GM18507 (cell line): Measurements from ENCODE around the gene CHDH.

Source experiments
- DNase-seq: peaks from one replicate; pipeline ENCODE4 v3.0.0; 2011; ENCODE audit warnings: low read depth; ENCODE audit not compliant: insufficient read length; ENCODE audit errors: extremely low spot score
- FAIRE-seq: peaks from 2 replicates; lab custom pipeline; 2011; peaks lifted over from hg19 to GRCh38; lab: Jason Lieb, UNC

The CHDH gene, protein sequence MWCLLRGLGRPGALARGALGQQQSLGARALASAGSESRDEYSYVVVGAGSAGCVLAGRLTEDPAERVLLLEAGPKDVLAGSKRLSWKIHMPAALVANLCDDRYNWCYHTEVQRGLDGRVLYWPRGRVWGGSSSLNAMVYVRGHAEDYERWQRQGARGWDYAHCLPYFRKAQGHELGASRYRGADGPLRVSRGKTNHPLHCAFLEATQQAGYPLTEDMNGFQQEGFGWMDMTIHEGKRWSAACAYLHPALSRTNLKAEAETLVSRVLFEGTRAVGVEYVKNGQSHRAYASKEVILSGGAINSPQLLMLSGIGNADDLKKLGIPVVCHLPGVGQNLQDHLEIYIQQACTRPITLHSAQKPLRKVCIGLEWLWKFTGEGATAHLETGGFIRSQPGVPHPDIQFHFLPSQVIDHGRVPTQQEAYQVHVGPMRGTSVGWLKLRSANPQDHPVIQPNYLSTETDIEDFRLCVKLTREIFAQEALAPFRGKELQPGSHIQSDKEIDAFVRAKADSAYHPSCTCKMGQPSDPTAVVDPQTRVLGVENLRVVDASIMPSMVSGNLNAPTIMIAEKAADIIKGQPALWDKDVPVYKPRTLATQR

DNA sequence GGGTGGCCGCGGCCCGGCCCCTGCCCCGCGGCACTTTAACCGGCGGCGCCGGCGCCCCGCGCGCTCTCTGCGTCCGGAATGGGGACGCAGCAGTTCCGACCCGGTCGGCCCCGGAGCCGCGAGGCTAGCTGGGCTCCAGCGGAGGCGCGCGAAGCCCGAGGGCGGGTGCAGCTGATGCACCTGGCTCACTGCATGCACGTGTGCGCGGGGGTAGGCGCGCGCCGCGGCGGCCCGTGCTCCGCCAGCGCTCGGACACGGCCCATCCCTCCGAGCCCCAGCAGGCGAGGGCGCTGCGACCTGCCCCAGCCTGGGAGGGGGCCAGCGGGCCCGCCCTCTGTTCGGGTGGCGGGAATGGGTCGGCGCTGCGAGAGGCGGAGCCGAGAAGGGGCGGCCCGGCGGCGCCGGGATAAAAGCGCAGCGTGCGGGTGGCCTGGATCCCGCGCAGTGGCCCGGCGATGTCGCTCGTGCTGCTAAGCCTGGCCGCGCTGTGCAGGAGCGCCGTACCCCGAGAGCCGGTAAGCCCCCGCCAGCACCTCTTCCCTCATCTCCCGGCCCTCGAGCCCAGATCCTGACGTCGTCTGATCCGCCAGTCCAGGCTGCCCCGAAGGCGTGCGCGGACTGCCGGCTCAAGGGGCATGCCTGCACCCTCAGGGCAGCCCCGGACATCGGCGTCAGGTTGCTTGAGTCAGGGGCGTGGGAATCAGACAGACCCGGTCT, at the start of gene CHDH, which contains the start of gene IL17RB:
Gene CHDH (minus strand): TSS at position 286 of the 717 bp plus-strand sequence. CDS start 22,411 bp downstream, outside the sequence.
Gene IL17RB (plus strand): TSS at position 435 of the 717 bp plus-strand sequence. CDS start 21 bp downstream, at position 456.
- DNase-seq: peak; percentile 59
- peak; percentile 67 for FAIRE-seq

DNA sequence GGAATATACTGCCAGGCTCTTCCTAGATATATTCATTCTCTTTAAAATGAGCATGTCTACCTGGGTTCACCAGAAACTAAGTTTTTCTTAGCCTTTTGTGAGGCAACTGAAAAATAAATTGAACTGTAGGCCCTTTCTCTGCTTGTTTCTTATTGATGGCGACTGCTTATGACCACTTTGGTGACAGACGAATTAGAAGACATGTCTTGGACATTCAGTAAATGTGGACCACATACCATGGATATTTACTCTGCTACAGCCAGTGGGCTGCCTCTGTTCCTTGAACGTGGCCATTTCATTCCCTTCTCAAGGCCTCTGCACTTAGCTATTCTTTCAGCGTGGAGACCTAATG, 46.0 kb upstream of the CHDH start:
- DNase-seq: no peak
- FAIRE-seq: no peak

GRCh38 chr3:53891497-53892285, 45.5 kb upstream of the CHDH start, which contains the start of gene SELENOK:
SELENOK (minus strand) TSS chr3:53891859.
- DNase-seq (peak; percentile 80), FAIRE-seq (peak; percentile 100)

GRCh38 chr3:53890726-53891475, 44.7 kb upstream of the CHDH start:
- FAIRE-seq (peak; percentile 66), DNase-seq (no peak)

DNA sequence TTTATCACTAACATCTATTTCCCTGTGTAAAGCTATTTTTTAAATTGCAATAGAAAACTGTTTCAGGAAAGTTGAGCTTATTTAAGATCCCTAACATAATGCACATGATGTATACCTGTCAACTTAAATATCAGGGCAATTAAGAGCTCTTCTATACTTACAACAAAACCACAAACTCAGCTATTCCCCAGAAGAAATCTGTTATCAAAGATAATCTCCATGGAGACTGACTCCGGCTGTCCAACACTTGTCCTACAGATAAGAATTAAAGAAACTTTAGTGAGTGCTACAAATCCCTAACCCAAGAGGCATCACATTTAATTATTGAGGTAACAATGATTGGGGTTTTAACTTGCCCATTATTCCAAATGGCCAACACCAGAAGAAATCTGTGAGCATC, 42.0 kb upstream of the CHDH start:
- FAIRE-seq: no peak
- DNase-seq: no peak

- DNase-seq (no peak), FAIRE-seq (no peak)
Measured at GRCh38 chr3:53887446-53887845, 41.2 kb upstream of the CHDH start.

GRCh38 chr3:53885239-53885638, 39.0 kb upstream of the CHDH start:
- FAIRE-seq: peak; percentile 29
- DNase-seq: no peak

DNA sequence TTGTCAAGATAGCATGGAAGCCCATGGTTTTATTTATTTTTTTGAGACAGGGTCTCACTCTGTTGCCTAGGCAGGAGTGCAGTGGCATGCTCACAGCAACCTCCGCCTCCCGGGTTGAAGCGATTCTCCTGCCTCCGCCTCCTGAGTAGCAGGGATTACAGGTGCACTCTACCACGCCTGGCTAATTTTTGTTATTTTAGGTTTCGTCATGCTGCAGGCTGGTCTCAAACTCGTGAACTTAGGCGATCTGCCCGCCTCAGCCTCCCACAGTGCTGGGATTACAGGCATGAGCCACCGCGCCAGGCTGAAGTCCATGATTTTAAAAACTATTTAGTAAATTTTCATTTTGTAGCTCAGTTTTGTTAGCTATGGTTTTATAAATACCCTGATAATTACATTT, 38.4 kb upstream of the CHDH start:
- no peak for FAIRE-seq
- no peak for DNase-seq

- no peak for DNase-seq
- no peak for FAIRE-seq
Measured at GRCh38 chr3:53883008-53883407, 36.8 kb upstream of the CHDH start.

DNA sequence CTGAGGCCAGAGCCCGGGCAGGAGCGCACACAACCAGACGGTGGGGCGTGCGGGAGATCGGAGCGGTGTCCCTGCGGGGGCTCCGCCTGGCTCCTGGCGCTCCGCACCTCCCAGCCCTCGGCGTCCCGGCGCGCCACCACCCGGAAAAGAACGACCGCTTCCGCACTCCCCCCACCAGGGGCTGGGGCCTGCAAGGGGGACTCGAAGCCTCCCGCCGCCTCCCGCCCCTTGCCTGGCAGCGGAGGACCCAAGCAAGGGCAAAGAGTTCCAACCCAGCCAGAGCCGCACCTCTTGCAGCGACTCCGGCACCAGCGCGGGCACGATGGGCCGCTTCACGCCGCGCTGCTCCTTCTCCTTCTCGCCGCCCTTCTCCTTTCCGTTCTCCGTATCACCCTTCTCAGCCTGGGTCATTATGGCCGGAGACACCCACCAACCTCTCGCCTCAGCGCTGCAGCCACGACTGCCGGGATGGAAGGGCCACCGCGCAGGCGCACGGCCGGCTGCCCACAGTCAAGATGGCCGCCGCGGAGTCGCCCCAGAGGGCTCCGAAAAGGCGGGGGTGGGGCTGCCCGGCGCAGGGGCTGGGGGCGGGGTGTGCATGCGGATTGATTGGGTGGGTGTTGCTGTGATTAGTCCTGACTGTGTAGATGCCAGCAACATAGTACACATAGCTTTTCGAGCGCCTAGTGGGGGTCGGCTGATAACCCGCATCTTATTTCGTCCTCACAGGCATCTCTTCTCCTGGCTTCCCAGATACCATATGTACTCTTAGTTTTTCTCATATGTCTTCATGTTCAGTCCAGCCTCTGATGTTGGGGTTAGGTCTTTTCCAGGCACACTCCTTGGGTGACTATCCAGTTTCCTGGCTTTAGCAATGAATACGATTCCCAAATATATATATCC, 35.7 kb upstream of the CHDH start, which contains the start of gene ACTR8:
Gene ACTR8 (minus strand): TSS at position 462 of the 903 bp plus-strand sequence. CDS start 51 bp downstream, at position 411.
- FAIRE-seq (peak; percentile 81), DNase-seq (peak; percentile 89)

- FAIRE-seq (peak; percentile 49), DNase-seq (no peak)
Measured at GRCh38 chr3:53880396-53881345, 34.5 kb upstream of the CHDH start.

DNA sequence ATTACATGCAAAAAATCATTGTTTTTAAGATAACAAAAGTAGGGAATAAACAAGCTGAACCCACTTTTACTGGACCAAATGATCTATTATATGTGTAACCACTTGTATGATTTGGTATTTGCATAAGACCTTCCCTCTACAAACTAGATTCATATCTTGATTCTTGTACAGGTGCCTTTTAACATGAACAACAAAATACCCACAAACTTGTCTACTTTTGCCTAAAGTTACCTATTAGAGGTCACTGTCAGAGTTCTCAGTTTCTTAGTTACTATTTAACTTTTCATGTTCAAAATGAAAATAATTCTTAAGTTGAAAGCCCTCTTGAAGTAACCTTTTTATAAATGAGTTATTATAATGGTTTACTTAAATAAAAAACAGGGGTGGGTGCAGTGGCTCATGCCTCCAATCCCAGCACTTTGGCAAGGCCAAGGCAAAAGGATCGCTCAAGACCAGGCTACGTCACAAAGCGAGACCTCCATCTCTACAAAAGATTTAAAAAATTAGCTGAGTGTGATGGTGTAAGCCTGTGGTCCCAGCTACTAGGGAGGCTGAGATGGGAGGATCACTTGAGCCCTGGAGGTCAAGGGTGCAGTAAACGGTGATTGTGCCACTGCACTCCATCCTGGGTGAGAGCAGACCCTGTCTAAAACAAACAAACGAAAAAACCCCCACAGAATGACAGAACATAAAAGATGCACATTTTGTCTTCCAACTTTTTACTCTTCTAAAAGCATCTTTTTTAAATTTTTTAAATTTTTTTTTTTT, 19.7 kb upstream of the CHDH start:
- no peak for DNase-seq
- peak; percentile 80 for FAIRE-seq

GRCh38 chr3:53863145-53863544, 16.9 kb upstream of the CHDH start:
- DNase-seq (no peak), FAIRE-seq (peak; percentile 55)

DNA sequence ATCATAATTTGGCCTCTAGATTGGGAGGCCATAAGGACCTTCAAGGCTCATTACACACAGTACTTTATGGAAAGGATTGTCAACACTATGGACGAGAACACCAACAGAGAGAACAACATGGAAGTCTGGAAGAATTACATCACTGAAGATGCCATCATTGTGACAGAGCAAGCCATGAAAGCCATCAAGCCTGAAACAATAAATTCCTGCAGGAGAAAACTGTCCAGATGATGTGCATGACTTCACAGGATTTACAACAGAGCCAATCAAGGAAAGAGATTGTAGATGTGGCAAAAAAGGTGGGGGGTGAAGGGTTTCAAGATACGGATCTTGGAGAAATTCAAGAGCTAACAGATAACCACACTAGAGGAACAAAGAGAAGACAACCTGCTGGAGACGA, 16.0 kb upstream of the CHDH start:
- FAIRE-seq: no peak
- no peak for DNase-seq

DNA sequence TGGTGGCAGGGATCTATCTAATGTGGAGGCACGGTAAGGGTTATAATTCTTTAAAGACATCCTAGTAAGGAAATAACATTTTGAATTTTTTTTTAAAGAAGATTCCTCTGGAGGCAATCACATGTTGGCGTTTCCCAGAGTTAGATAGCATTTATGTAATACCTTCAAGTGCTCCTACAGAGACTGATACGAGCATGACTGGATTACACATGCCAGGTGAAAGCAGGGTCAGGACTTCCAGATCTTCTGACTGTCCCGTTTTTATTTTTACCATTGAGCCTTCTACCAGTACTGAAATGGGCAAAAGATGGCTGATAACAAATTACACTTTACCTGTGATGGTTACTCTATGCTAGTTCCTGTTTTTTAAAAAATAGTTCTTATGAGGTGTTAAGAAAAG, 14.0 kb upstream of the CHDH start:
- FAIRE-seq (no peak), DNase-seq (no peak)

GRCh38 chr3:53859178-53859577, 13.0 kb upstream of the CHDH start:
- no peak for FAIRE-seq

More at GRCh38 chr3:53859178-53859577, 13.0 kb upstream of the CHDH start:
- DNase-seq: no peak
